HG03432 (cell line): Measurements from ENCODE around the gene CYP2E1.
A peak's percentile ranks its signal among the peaks of the same experiment; 100 is the strongest.
"Not testable (repeated sequence)": the region's sequence is repeated elsewhere in the genome, so short reads cannot be mapped to it uniquely, and the experiment has no call there.

ENCODE experiments used
- ATAC-seq: cut with Tn5 transposase; IDR thresholded peaks from one replicate; pipeline ENCODE4 v1.9.1; 2021; ENCODE audit warnings: mild to moderate bottlenecking, moderate library complexity; ENCODE audit not compliant: unreplicated experiment

The CYP2E1 gene

GRCh38 chr10:133526957-133527588 is at the start of gene CYP2E1:
TSS of gene CYP2E1 (plus strand) at chr10:133527363. CDS start at chr10:133527396, 33 bp downstream.
- ATAC-seq: no peak

- no peak for ATAC-seq
Measured at GRCh38 chr10:133481086-133481643, 46.0 kb upstream of the CYP2E1 start.

- no peak for ATAC-seq
Measured at GRCh38 chr10:133481657-133482056, 45.5 kb upstream of the CYP2E1 start.

- ATAC-seq: no peak
Measured at GRCh38 chr10:133484818-133485217, 42.3 kb upstream of the CYP2E1 start.

GRCh38 chr10:133487085-133487484 is 40.1 kb upstream of the CYP2E1 start:
- ATAC-seq: no peak

GRCh38 chr10:133488354-133488753 is 38.8 kb upstream of the CYP2E1 start:
- ATAC-seq: no peak

GRCh38 chr10:133489816-133490588 is 37.2 kb upstream of the CYP2E1 start:
- ATAC-seq: peak; percentile 67

GRCh38 chr10:133493562-133493961 is 33.6 kb upstream of the CYP2E1 start:
- ATAC-seq: not testable (repeated sequence)

- not testable (repeated sequence) for ATAC-seq
Measured at GRCh38 chr10:133497363-133497762, 29.8 kb upstream of the CYP2E1 start.

- ATAC-seq: not testable (repeated sequence)
Measured at GRCh38 chr10:133499176-133499575, 28.0 kb upstream of the CYP2E1 start.

- not testable (repeated sequence) for ATAC-seq
Measured at GRCh38 chr10:133500897-133501296, 26.3 kb upstream of the CYP2E1 start.

GRCh38 chr10:133509700-133510099 is 17.5 kb upstream of the CYP2E1 start:
- ATAC-seq: no peak

- no peak for ATAC-seq
Measured at GRCh38 chr10:133511408-133511807, 15.8 kb upstream of the CYP2E1 start.

- ATAC-seq: no peak
Measured at GRCh38 chr10:133511907-133512528, 15.1 kb upstream of the CYP2E1 start.

GRCh38 chr10:133515471-133515870 is 11.7 kb upstream of the CYP2E1 start:
- no peak for ATAC-seq

- no peak for ATAC-seq
Measured at GRCh38 chr10:133516057-133516456, 11.1 kb upstream of the CYP2E1 start.

GRCh38 chr10:133518517-133518916 is 8.6 kb upstream of the CYP2E1 start:
- not testable (repeated sequence) for ATAC-seq

GRCh38 chr10:133520193-133520738 is 6.9 kb upstream of the CYP2E1 start:
- peak; percentile 97 for ATAC-seq

- ATAC-seq: no peak
Measured at GRCh38 chr10:133523631-133524203, 3.4 kb upstream of the CYP2E1 start.

GRCh38 chr10:133525444-133525843 is 1.7 kb upstream of the CYP2E1 start:
- ATAC-seq: no peak

GRCh38 chr10:133527771-133528271 is 658 bp downstream of the CYP2E1 start:
- no peak for ATAC-seq
